Right lobe of liver (tissue), 4 donors: Measurements from ENCODE around the gene NRIP1.

Source experiments
- CTCF ChIP-seq, 4 donors: fragments of 200-600 bp in 3 of 4; fragments of 450-650 bp in 1 of 4; IDR thresholded peaks; one replicate each; pipeline versions ENCODE4 v1.5.1 to v1.8.0; 2016 to 2022; ENCODE audit warnings: antibody characterized with exemption in 4 of 4, mild to moderate bottlenecking in 2 of 4
- POLR2A ChIP-seq: fragments of 450-650 bp; IDR thresholded peaks from one replicate; pipeline ENCODE4 v1.6.1; 2017; ENCODE audit warnings: antibody characterized with exemption, mild to moderate bottlenecking
- donor health status: DM: no; HTN: no; CAD: no.
- donor health status: DM: no; HTN: no; CAD: no.
- donor health status: DM: no; HTN: yes; CAD: no.

DNA sequence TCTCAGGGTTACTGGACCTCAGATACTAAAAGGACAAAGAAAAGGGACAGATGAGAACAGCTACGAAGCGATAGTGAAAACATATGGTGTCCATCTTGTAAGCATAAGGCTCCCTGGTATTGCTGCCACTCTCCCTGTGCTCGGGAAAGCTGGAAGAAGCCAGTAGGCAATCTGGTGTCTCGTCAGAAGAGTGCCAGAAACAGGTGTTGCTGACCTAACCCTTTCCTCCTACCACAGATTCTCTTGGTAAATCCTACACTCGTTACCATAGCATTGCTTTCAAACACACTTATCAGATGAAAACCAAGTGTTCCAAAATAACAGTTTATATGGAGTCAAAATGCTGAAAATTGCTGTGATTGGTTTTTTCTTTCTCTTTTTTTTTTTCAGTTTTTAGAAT lies 146.3 kb downstream of the NRIP1 start:
- no peak for TF ChIP-seq CTCF (IDR thresholded peaks at IDR 0.05)
- TF ChIP-seq POLR2A = no peak
